ENCODE measurements around the gene CLDND1.

DNA sequence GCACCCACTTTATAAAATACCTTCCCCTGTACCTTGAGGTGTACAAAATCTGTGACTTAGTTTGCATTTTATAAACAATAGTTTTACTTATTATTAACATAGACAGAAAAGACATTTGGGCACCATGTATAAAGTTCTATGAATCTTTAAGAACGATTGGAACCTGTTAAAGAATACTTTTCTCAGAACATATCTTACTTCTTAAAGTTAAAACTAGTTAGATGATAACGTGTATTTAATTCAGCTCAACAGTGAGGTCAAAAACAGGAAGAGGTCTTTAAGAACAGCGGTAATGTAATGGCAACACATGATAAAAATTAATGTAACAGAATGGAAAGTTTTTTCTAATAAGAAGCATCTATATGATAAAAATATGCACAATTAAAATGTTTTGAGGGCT is 45.7 kb upstream of the CLDND1 start:
- TF ChIP-seq, protein P1, sequence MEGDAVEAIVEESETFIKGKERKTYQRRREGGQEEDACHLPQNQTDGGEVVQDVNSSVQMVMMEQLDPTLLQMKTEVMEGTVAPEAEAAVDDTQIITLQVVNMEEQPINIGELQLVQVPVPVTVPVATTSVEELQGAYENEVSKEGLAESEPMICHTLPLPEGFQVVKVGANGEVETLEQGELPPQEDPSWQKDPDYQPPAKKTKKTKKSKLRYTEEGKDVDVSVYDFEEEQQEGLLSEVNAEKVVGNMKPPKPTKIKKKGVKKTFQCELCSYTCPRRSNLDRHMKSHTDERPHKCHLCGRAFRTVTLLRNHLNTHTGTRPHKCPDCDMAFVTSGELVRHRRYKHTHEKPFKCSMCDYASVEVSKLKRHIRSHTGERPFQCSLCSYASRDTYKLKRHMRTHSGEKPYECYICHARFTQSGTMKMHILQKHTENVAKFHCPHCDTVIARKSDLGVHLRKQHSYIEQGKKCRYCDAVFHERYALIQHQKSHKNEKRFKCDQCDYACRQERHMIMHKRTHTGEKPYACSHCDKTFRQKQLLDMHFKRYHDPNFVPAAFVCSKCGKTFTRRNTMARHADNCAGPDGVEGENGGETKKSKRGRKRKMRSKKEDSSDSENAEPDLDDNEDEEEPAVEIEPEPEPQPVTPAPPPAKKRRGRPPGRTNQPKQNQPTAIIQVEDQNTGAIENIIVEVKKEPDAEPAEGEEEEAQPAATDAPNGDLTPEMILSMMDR (conservative IDR thresholded peaks at IDR 0.05; ENCODE audit: low read length): no peak
- no peak for TF ChIP-seq EZH2phosphoT487 (IDR thresholded peaks at IDR 0.05; ENCODE audit: borderline replicate concordance, low read depth, low read length)
